Activated naive CD8-positive, alpha-beta T cell treated with anti-CD3 and anti-CD28 coated beads for 36 hours (primary cell): ENCODE data around the gene KLHL30. TPM values are rescaled to one million over a fixed set of nuclear protein-coding genes. Genes with fewer than 3 reads are reported as not detected.

ENCODE experiments used
- DNase-seq: peaks from one replicate; pipeline ENCODE4 v3.0.0; 2021
- H3K27ac Mint-ChIP-seq: one replicate; pipeline ENCODE4 v1.8.0; 2022; ENCODE audit warnings: mild to moderate bottlenecking, moderate library complexity, mixed read lengths
- H3K27me3 Mint-ChIP-seq: one replicate; pipeline ENCODE4 v1.8.0; 2022; ENCODE audit warnings: mild to moderate bottlenecking, mixed read lengths
- H3K36me3 Mint-ChIP-seq: one replicate; pipeline ENCODE4 v1.8.0; 2021; ENCODE audit warnings: mild to moderate bottlenecking, mixed read lengths
- H3K4me1 Mint-ChIP-seq: one replicate; pipeline ENCODE4 v1.8.0; 2021; ENCODE audit warnings: mixed read lengths
- H3K4me3 Mint-ChIP-seq: one replicate; pipeline ENCODE4 v1.8.0; 2022; ENCODE audit warnings: mild to moderate bottlenecking, moderate library complexity, mixed read lengths
- H3K9me3 Mint-ChIP-seq: one replicate; pipeline ENCODE4 v1.8.0; 2022; ENCODE audit warnings: mixed read lengths
- total RNA-seq, 2 experiments: library from RNA; stranded (reverse); gene quantifications; one replicate each; pipeline ENCODE4 v1.2.3, GENCODE V29; 2021

The KLHL30 gene
- total RNA-seq, 2 experiments from 2014 or later = not detected

GRCh38 chr2:238100049-238100820 lies 38.2 kb upstream of the KLHL30 start, which contains the start of gene ESPNL:
Gene ESPNL, plus strand, starts transcription at chr2:238100340. Its CDS starts 80 bp downstream, at chr2:238100420.
- no peak within 1 kb of the TSS for H3K27ac Mint-ChIP-seq
- no peaks in the 10 kb centered on the region for H3K9me3 Mint-ChIP-seq
- H3K27me3 Mint-ChIP-seq = no peaks in the 10 kb centered on the region

GRCh38 chr2:238100821-238101771 lies 37.4 kb upstream of the KLHL30 start:
- no peaks in the 10 kb centered on the region for H3K9me3 Mint-ChIP-seq
- no peak overlapping the region for H3K4me3 Mint-ChIP-seq
- H3K27me3 Mint-ChIP-seq = no peaks in the 10 kb centered on the region
- H3K4me1 Mint-ChIP-seq = no peaks in the 10 kb centered on the region
- peaks cover 12% of the 10 kb centered on the region for H3K36me3 Mint-ChIP-seq
- no peak overlapping the region for H3K27ac Mint-ChIP-seq
- no peak for DNase-seq

More at GRCh38 chr2:238100049-238100820, 38.2 kb upstream of the KLHL30 start, which contains the start of gene ESPNL:
- DNase-seq = no peak
- peaks cover 12% of the 10 kb centered on the region for H3K36me3 Mint-ChIP-seq
- H3K4me1 Mint-ChIP-seq = no peaks in the 10 kb centered on the region
- no peak within 1 kb of the TSS for H3K4me3 Mint-ChIP-seq

- H3K27ac Mint-ChIP-seq = no peak overlapping the region
- no peak overlapping the region for H3K4me3 Mint-ChIP-seq
- peaks cover 10% of the 10 kb centered on the region for H3K36me3 Mint-ChIP-seq
- no peaks in the 10 kb centered on the region for H3K4me1 Mint-ChIP-seq
- no peak for DNase-seq
- H3K9me3 Mint-ChIP-seq = no peaks in the 10 kb centered on the region
- H3K27me3 Mint-ChIP-seq = no peaks in the 10 kb centered on the region
Observed at GRCh38 chr2:238101891-238102841, 36.3 kb upstream of the KLHL30 start.

GRCh38 chr2:238102865-238103264 lies 35.6 kb upstream of the KLHL30 start:
- Mint-ChIP-seq H3K36me3 (peaks cover 5% of the 10 kb centered on the region), H3K4me1 (peaks cover 3% of the 10 kb centered on the region), H3K27me3 (no peaks in the 10 kb centered on the region), H3K9me3 (no peaks in the 10 kb centered on the region), H3K27ac (no peak overlapping the region), H3K4me3 (no peak overlapping the region)
- no peak for DNase-seq

GRCh38 chr2:238103465-238104225 lies 34.8 kb upstream of the KLHL30 start:
- no peak overlapping the region for H3K4me3 Mint-ChIP-seq
- no peak overlapping the region for H3K27ac Mint-ChIP-seq
- no peaks in the 10 kb centered on the region for H3K27me3 Mint-ChIP-seq
- H3K36me3 Mint-ChIP-seq = peaks cover 4% of the 10 kb centered on the region
- no peaks in the 10 kb centered on the region for H3K9me3 Mint-ChIP-seq
- peaks cover 3% of the 10 kb centered on the region for H3K4me1 Mint-ChIP-seq
- no peak for DNase-seq

GRCh38 chr2:238104226-238104690 lies 34.2 kb upstream of the KLHL30 start:
- no peak for DNase-seq
- H3K4me1 Mint-ChIP-seq = peaks cover 4% of the 10 kb centered on the region
- no peaks in the 10 kb centered on the region for H3K27me3 Mint-ChIP-seq
- no peaks in the 10 kb centered on the region for H3K9me3 Mint-ChIP-seq
- H3K4me3 Mint-ChIP-seq = no peak overlapping the region
- no peak overlapping the region for H3K27ac Mint-ChIP-seq
- no peaks in the 10 kb centered on the region for H3K36me3 Mint-ChIP-seq

GRCh38 chr2:238104691-238105371 lies 33.6 kb upstream of the KLHL30 start:
- no peaks in the 10 kb centered on the region for H3K9me3 Mint-ChIP-seq

GRCh38 chr2:238105506-238106338 lies 32.7 kb upstream of the KLHL30 start:
- no peak for DNase-seq
- Mint-ChIP-seq H3K27ac (no peak overlapping the region), H3K4me3 (no peak overlapping the region), H3K4me1 (peaks cover 5% of the 10 kb centered on the region), H3K9me3 (no peaks in the 10 kb centered on the region), H3K27me3 (no peaks in the 10 kb centered on the region), H3K36me3 (no peaks in the 10 kb centered on the region)

More at GRCh38 chr2:238104691-238105371, 33.6 kb upstream of the KLHL30 start:
- Mint-ChIP-seq H3K4me3 (no peak overlapping the region), H3K27me3 (no peaks in the 10 kb centered on the region), H3K4me1 (peaks cover 5% of the 10 kb centered on the region), H3K27ac (no peak overlapping the region), H3K36me3 (no peaks in the 10 kb centered on the region)
- DNase-seq = no peak

GRCh38 chr2:238106339-238106697 lies 32.1 kb upstream of the KLHL30 start:
- Mint-ChIP-seq H3K27ac (no peak overlapping the region), H3K27me3 (no peaks in the 10 kb centered on the region), H3K9me3 (no peaks in the 10 kb centered on the region), H3K4me1 (peaks cover 5% of the 10 kb centered on the region), H3K36me3 (no peaks in the 10 kb centered on the region), H3K4me3 (no peak overlapping the region)
- no peak for DNase-seq

- H3K27ac Mint-ChIP-seq = no peak overlapping the region
- H3K9me3 Mint-ChIP-seq = no peaks in the 10 kb centered on the region
- peaks cover 5% of the 10 kb centered on the region for H3K4me1 Mint-ChIP-seq
- no peak overlapping the region for H3K4me3 Mint-ChIP-seq
- no peak for DNase-seq
- no peaks in the 10 kb centered on the region for H3K27me3 Mint-ChIP-seq
- no peaks in the 10 kb centered on the region for H3K36me3 Mint-ChIP-seq
Observed at GRCh38 chr2:238106698-238107524, 31.6 kb upstream of the KLHL30 start.

- no peak overlapping the region for H3K4me3 Mint-ChIP-seq
- peaks cover 4% of the 10 kb centered on the region for H3K9me3 Mint-ChIP-seq
- peaks cover 5% of the 10 kb centered on the region for H3K4me1 Mint-ChIP-seq
- H3K27me3 Mint-ChIP-seq = no peaks in the 10 kb centered on the region
- DNase-seq = no peak
- H3K36me3 Mint-ChIP-seq = peaks cover under 1% of the 10 kb centered on the region
- H3K27ac Mint-ChIP-seq = no peak overlapping the region
Observed at GRCh38 chr2:238107525-238108422, 30.7 kb upstream of the KLHL30 start.
